HG02938 (cell line): ENCODE data around the gene SETDB1.

ENCODE experiments used
- ATAC-seq: cut with Tn5 transposase; IDR thresholded peaks from one replicate; pipeline ENCODE4 v1.9.1; 2021; ENCODE audit warnings: mild to moderate bottlenecking, moderate library complexity; ENCODE audit not compliant: unreplicated experiment

SETDB1 gene

GRCh38 chr1:151001602-151002001 is 75.4 kb downstream of the SETDB1 start:
- ATAC-seq: no peak

GRCh38 chr1:151002051-151002450 is 75.9 kb downstream of the SETDB1 start:
- ATAC-seq: no peak

- ATAC-seq: no peak
Measured at GRCh38 chr1:151002611-151003010, 76.4 kb downstream of the SETDB1 start.

GRCh38 chr1:151003180-151003579 is 77.0 kb downstream of the SETDB1 start:
- ATAC-seq: no peak

- no peak for ATAC-seq
Measured at GRCh38 chr1:151005729-151006319, 79.7 kb downstream of the SETDB1 start.

- ATAC-seq: no peak
Measured at GRCh38 chr1:151006327-151007052, 80.3 kb downstream of the SETDB1 start, which contains the start of gene MINDY1. Gene MINDY1, minus strand, starts transcription at chr1:151006902. Its CDS starts 4,285 bp downstream, at chr1:151002617.

GRCh38 chr1:151007853-151008243 is 81.7 kb downstream of the SETDB1 start:
- no peak for ATAC-seq

- ATAC-seq: peak; percentile 55
Measured at GRCh38 chr1:151008244-151009205, 82.4 kb downstream of the SETDB1 start, which contains the start of gene PRUNE1. Gene PRUNE1, plus strand, starts transcription at chr1:151008449. Its CDS starts 184 bp downstream, at chr1:151008633.

GRCh38 chr1:151009206-151009587 is 83.0 kb downstream of the SETDB1 start:
- ATAC-seq: no peak

GRCh38 chr1:151009674-151010345 is 83.6 kb downstream of the SETDB1 start:
- no peak for ATAC-seq

- no peak for ATAC-seq
Measured at GRCh38 chr1:151010346-151010726, 84.2 kb downstream of the SETDB1 start.

- ATAC-seq: no peak
Measured at GRCh38 chr1:151011154-151011850, 85.1 kb downstream of the SETDB1 start.

- no peak for ATAC-seq
Measured at GRCh38 chr1:151012684-151013471, 86.7 kb downstream of the SETDB1 start.

GRCh38 chr1:151013518-151013917 is 87.4 kb downstream of the SETDB1 start:
- ATAC-seq: no peak
